GM11168 (cell line): ENCODE measurements around the gene EPS15.
"Not testable (repeated sequence)": the region's sequence is repeated elsewhere in the genome, so short reads cannot be mapped to it uniquely, and the experiment has no call there.

ENCODE experiments used
- in situ Hi-C: fragments of 300-500 bp; cut with MboI; formaldehyde crosslinking; loops from one replicate; pipeline ENCODE4 v1.12.0; 2022; ENCODE audit warnings: low sequenced_read_pairs; ENCODE audit not compliant: unreplicated experiment

Gene EPS15

GRCh38 chr1:51549016-51549619 lies 30.1 kb upstream of the EPS15 start:
- in situ Hi-C loops = no loop called here

GRCh38 chr1:51543858-51544257 lies 24.8 kb upstream of the EPS15 start:
- in situ Hi-C loops = no loop called here

DNA sequence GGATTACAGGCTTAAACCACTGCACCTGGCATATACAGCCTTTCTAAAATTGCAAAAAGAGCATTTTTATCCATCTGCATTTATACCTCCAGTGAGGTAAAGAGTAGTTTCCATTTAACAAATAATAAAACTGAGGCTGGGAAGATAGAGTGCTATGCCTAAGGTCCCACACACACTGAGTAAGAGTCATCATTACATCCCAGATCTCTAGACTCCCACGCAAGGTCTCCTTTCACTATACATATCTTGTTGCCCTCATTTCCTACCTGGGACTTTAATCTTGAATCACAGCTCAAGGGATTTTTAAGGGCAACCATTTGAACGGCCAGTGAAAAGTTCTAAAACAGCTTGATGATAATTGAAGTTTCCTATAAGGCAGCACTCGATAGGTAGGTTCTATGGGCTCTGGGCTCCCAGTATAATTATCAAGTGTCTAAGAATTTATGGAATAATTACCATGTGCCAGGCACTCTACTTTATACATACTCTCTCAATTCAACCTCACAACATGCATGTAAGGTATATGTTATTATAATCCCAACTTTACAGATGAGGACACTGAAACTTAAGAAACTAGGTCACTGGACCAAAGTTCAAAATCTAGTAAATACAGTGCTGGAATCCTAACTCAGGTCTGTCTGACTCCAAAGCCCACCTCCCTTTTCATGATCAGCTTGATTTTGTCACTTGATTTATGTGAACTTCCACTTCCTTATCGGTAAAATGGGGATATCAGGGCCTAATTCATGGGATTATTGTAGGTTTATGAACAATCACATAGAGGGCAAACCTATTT lies 23.3 kb upstream of the EPS15 start:
- in situ Hi-C loops = no loop called here

GRCh38 chr1:51541313-51542050 lies 22.4 kb upstream of the EPS15 start:
- in situ Hi-C loops = no loop called here

DNA sequence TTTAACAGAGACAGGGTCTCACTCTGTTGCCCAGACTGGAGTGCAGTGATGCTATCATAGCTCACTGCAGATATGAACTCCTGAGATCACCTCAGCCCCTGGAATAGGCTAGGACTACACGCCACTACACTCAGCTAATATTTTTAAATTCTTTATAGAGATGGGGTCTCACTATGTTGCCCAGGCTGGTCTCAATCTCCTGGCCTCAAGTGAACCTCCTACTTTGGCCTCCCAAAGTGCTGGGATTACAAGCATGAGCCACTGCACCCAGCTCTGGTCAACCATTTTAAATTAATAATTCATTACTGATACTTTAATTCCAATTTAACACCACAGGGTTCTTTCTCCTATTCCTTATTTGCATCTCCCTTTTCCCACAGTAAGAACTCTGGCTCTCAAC lies 18.5 kb upstream of the EPS15 start:
- in situ Hi-C loops = no loop called here

- in situ Hi-C loops = no loop called here
These were observed 16.0 kb upstream of the EPS15 start for GRCh38 chr1:51535006-51535592.

GRCh38 chr1:51534447-51534846 lies 15.4 kb upstream of the EPS15 start:
- in situ Hi-C loops = no loop called here

- in situ Hi-C loops = no loop called here
These were observed 13.8 kb upstream of the EPS15 start for GRCh38 chr1:51532853-51533252.

DNA sequence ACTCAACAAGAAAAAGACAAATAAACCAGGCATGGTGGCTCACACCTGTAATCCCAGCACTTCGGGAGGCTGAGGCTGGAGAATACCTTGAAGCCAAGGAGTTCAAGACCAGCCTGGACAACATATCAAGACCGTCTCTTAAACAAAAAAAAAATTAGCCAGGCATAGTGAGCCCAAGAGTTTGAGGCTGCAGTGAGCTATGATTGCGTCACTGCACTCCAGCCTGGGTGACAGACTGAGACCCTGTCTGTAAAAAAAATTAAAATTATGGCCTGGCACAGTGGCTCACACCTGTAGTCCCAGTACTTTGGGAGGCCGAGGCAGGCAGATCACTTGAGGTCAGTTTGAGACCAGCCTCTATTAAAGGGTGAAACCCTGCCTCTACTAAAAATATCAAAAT lies 11.4 kb upstream of the EPS15 start:
- in situ Hi-C loops = not testable (repeated sequence)

DNA sequence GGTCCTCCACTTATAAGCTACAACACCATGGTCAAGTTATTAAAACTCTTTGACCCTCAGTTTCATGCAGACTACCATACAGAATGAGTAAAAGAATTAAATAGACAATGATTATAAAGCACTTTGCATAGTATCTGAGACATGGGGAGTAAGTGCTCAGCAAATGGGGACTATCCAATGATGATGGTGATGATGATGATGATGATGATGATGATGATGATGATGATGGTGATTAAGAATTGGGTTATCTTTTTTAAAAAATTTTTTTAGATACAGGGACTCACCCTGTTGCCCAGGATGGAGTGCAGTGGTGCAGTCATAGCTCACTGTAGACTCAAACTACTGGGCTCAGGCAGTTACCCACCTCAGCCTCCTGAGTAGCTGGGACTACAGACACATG lies 8.1 kb upstream of the EPS15 start:
- in situ Hi-C loops = no loop called here

GRCh38 chr1:51526248-51526647 lies 7.2 kb upstream of the EPS15 start:
- in situ Hi-C loops = no loop called here

- in situ Hi-C loops = no loop called here
These were observed 6.2 kb upstream of the EPS15 start for GRCh38 chr1:51525295-51525694.

DNA sequence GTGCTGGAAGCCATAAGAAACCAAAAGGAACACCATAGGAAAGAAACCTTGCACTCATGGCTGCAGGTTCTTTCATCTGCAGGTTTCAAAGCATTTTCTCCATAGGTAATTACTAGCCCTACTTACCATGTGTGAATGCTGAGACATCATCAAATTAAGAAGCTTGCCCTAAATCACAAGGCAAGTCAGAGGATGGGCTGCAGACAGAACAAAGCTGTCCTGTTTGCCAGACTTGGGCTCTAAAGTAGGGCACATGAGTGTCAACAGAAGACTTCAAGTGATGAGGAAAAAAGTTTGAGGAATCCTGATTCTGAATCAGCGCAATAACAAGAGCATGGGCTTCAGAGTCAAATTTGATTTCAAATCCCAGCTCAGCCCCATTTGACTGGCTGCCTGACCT lies 5.8 kb upstream of the EPS15 start:
- in situ Hi-C loops = no loop called here

DNA sequence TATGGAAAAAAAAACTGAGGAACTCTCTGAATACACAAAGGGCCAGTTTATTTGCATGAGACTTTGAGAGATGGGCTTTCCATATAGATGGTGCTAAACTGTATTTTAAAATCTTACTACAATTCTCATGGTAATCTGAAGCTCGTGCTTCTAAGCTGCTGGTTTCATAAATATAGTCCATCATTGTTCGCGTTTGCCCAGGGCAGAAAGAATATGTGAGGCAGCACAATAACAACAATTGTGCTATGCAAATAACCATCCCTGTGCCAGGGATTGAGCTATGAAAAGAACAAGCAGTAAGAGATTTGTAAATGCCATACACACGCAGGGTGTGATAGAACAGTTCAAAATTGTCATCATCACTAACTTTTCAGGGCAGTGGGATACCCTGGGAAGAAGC lies 4.9 kb upstream of the EPS15 start:
- in situ Hi-C loops = no loop called here

GRCh38 chr1:51520700-51521248 lies 1.7 kb upstream of the EPS15 start:
- in situ Hi-C loops = no loop called here

GRCh38 chr1:51519865-51520699 lies 1.0 kb upstream of the EPS15 start:
- in situ Hi-C loops = no loop called here

DNA sequence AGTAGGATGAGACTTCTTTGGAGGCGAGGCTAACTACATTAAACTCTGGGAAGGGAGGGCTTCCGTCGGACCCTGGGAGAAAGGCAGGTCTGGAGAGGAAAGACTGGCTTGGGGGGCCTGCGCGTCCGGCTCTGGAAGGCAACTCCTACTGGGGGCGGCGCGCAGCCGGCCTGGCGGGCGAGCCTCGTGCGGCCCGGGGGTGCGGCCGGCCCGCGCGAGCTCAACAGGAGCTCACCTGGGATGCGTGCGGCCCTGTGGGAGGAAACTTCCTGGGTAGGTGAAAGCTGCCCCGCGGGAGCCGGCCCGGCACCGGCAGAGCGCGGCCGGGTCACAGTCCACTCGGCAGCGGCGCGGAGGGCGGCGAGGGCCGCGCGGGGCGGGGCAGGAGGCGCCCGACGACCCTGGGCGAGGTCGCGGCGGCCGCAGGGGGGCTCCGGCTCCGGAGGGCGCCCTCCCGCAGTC lies 449 bp downstream of the EPS15 start:
- in situ Hi-C loops = no loop called here

DNA sequence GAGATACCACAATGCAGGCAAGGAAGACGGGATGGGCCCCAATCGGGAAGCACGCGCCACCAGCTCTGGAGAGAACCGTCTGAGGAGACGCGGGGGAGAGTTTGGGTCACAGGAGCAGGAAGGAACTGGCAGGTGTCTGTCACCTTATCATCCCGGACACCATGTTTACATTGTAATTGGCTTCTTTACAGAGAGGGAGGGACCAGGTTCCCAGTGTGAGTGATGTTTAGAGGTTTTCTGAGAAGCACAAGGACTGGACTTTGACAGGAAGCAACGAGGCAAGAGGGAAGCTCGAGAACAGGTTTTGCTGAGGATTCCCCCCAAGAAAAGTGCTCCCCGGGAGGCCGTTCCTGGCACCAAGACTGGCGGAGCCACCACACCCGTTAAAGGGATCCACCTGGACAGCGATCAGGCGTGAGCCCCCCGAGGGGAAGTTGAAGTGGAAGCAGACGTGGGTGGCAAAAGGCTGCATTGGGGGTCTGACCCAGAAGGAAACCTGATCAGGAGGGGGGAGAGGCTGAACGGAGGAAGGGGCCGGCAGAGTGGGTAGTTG lies 957 bp downstream of the EPS15 start:
- in situ Hi-C loops = no loop called here

DNA sequence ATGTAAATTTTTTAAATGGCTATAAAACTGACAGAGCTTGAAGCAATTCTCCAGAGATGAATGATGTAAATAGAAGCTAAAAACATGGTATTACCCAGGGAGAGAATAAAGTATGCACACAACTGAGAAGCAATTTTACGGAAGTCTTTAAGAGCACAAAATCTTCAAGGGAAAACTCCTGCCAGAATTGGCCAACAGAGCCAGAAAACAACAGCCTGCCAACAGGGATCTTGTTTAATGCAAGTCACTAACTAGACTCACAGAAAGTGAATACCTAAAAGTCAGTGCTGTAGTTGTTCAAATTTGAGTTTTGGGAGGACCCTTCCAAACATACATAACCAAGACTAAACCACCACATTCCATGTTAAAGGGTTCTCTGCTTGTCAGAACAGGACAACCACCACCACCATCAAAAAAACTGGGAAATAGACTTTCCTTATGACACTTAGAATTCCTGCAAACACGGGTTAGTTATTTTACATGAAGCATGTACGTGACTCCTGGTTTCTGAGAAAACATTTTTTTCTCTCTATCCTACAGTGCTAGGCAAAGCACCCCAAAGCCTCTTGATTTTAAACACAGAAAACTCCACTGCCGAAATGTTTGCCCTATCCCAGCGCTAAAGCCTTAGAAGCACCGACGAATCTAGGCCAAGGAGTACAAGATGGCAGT lies 1.6 kb downstream of the EPS15 start:
- in situ Hi-C loops = no loop called here
